ENCODE measurements around the gene CASP10. TPM values are rescaled to one million over a fixed set of nuclear protein-coding genes. Genes with fewer than 3 reads are reported as not detected.
A peak's percentile ranks its signal among the peaks of the same experiment; 100 is the strongest.

The CASP10 gene
- total and polyA plus RNA-seq, 2 of the 4 experiments (the other 2 are of a cell fraction), result 0.12 to 0.90 TPM

DNA sequence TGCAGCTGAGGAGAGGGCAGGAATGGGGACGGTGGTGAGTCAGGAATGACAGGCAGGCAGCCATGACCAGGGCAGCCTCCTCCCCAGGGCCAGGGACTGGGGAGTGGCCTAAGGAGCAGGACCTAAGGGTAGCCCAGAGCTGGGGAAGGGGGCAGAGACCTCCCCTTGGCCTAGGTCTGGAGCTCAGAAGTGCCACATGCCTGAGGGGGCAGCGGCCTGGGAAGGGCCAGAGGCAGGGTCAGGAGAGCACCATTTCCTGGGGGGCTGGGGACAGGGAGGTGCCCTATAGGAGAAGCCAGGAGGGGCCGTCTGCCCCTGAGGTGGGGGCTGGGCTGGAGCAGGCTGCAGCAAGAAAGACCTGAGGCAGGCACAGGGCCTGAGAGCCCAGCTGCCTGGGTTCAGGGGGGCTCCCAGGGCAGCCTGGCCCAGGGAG lies 46.0 kb upstream of the CASP10 start:
- TF ChIP-seq CHD1 (IDR thresholded peaks at IDR 0.05; ENCODE audit: low read depth, low read length) (no peak), MXI1 (IDR thresholded peaks at IDR 0.05; ENCODE audit: borderline replicate concordance, low read depth, low read length) (no peak), ELK1 (IDR thresholded peaks at IDR 0.05; ENCODE audit: borderline replicate concordance, low read depth, low read length) (no peak), CEBPB (IDR thresholded peaks at IDR 0.05; ENCODE audit: low read depth, low read length) (no peak), MAZ (IDR thresholded peaks at IDR 0.05; ENCODE audit: borderline replicate concordance, low read depth, low read length) (no peak), BHLHE40 (IDR thresholded peaks at IDR 0.05; ENCODE audit: low read depth, low read length) (no peak), NFE2L2 (IDR thresholded peaks at IDR 0.05; ENCODE audit: low read depth, low read length) (no peak), RFX5 (IDR thresholded peaks at IDR 0.05; ENCODE audit: low read depth, low read length) (no peak), FOS (IDR thresholded peaks at IDR 0.05; ENCODE audit: low read depth, low read length) (no peak), POLR2A (IDR thresholded peaks at IDR 0.05; ENCODE audit: low read depth, low read length) (no peak), RAD21 (IDR thresholded peaks at IDR 0.05; ENCODE audit: low read length) (no peak)
- TF ChIP-seq, protein P1, sequence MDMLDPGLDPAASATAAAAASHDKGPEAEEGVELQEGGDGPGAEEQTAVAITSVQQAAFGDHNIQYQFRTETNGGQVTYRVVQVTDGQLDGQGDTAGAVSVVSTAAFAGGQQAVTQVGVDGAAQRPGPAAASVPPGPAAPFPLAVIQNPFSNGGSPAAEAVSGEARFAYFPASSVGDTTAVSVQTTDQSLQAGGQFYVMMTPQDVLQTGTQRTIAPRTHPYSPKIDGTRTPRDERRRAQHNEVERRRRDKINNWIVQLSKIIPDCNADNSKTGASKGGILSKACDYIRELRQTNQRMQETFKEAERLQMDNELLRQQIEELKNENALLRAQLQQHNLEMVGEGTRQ (IDR thresholded peaks at IDR 0.05; ENCODE audit: low read depth, low read length), result no peak
- TF ChIP-seq, protein P2, sequence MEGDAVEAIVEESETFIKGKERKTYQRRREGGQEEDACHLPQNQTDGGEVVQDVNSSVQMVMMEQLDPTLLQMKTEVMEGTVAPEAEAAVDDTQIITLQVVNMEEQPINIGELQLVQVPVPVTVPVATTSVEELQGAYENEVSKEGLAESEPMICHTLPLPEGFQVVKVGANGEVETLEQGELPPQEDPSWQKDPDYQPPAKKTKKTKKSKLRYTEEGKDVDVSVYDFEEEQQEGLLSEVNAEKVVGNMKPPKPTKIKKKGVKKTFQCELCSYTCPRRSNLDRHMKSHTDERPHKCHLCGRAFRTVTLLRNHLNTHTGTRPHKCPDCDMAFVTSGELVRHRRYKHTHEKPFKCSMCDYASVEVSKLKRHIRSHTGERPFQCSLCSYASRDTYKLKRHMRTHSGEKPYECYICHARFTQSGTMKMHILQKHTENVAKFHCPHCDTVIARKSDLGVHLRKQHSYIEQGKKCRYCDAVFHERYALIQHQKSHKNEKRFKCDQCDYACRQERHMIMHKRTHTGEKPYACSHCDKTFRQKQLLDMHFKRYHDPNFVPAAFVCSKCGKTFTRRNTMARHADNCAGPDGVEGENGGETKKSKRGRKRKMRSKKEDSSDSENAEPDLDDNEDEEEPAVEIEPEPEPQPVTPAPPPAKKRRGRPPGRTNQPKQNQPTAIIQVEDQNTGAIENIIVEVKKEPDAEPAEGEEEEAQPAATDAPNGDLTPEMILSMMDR (conservative IDR thresholded peaks at IDR 0.05; ENCODE audit: low read depth, low read length), result no peak
- DNase-seq (no peak), ATAC-seq (ENCODE audit: low read depth) (0 out of 2 replicates have a peak, but pooled peaks have one; percentile 40)
- Histone ChIP-seq H3K4ac (ENCODE audit: low read depth, low read length) (no peak overlapping the region), H2AK9ac (replicated peaks; ENCODE audit: low read depth, low read length, poor library complexity) (no peak overlapping the region), H3K27me3 (ENCODE audit: control insufficient read depth, insufficient read depth, low read length) (no peaks in the 10 kb centered on the region), H2AFZ (replicated peaks; ENCODE audit: low read length, poor library complexity) (no peak overlapping the region), H3K36me3 (ENCODE audit: control insufficient read depth, insufficient read depth, low read length) (peaks cover 48% of the 10 kb centered on the region), H3K4me1 (ENCODE audit: control insufficient read depth, insufficient read depth, low read length) (no peaks in the 10 kb centered on the region; the same call in 1 of the 2 replicates), H4K8ac (ENCODE audit: low read depth in 2 of 2, low read length in 2 of 2) (no peak overlapping the region; a peak in 1 of 4 replicates), H3K9me1 (ENCODE audit: insufficient read depth, low read length) (peaks cover 12% of the 10 kb centered on the region), H2AK5ac (ENCODE audit: low read depth, low read length) (peak overlapping the region; percentile 37; the same call in 1 of the 2 replicates), H4K5ac (ENCODE audit: low read depth, low read length) (no peak overlapping the region), H3K79me1 (ENCODE audit: low read depth in 1 of 2, low read length in 2 of 2) (peaks cover 27 to 52% of the 10 kb centered on the region in 2 experiments), H4K20me1 (ENCODE audit: insufficient read depth, low read length) (no peaks in the 10 kb centered on the region), H3K9me3 (ENCODE audit: control insufficient read depth, insufficient read depth, low read length) (no peaks in the 10 kb centered on the region), H3K14ac (replicated peaks; ENCODE audit: low read depth, low read length) (no peak overlapping the region), H2BK5ac (ENCODE audit: low read depth, low read length, poor library complexity, severe bottlenecking) (peak overlapping the region; percentile 63), H3K56ac (ENCODE audit: extremely low read depth, insufficient read depth, low read length) (no peak overlapping the region), H3K9ac (ENCODE audit: low read depth, low read length) (no peak overlapping the region), H3K27ac (ENCODE audit: insufficient read depth, low read length) (no peak overlapping the region), H2BK15ac (ENCODE audit: low read depth, low read length) (no peak overlapping the region), H2BK20ac (ENCODE audit: low read depth, low read length) (no peak overlapping the region), H3K23ac (ENCODE audit: low read depth, low read length) (no peak overlapping the region), H3K4me3 (ENCODE audit: insufficient read depth, low read depth, low read length) (no peak overlapping the region), H3K18ac (ENCODE audit: low read depth, low read length) (no peak overlapping the region), H3K4me2 (ENCODE audit: low read depth, low read length) (no peak overlapping the region), H4K91ac (ENCODE audit: insufficient read depth, low read depth, low read length) (no peak overlapping the region), H2BK120ac (ENCODE audit: low read depth, low read length) (no peak overlapping the region)
- intact Hi-C loops (cut with micrococcal nuclease), result no loop called here
- dilution Hi-C loops (cut with HindIII; ENCODE audit: low sequenced_read_pairs, unreplicated experiment), result no loop called here
- WGBS, 2 experiments (ENCODE audit: extremely low coverage in 2 of 2, insufficient read length in 1 of 2), result no CpG with 5 or more reads among the region's 3 CpGs
- in situ Hi-C loops (cut with MboI; ENCODE audit: low sequenced_read_pairs), result no loop called here
- no TSS peak for BruUV-seq (replicated peaks)
- CTCF ChIA-PET, result no interaction called here
- POLR2A ChIA-PET (ENCODE audit: unreplicated experiment), result no interaction called here

All from IMR-90 (cell line).